Right cardiac atrium (tissue), 5 donors: ENCODE results near the gene GPR137C. TPM values are rescaled to one million over a fixed set of nuclear protein-coding genes. Genes with fewer than 3 reads are reported as not detected.

Source experiments
- ATAC-seq, 2 donors: fragments of 200-7000 bp; cut with Tn5 transposase; one replicate each; pipeline versions ENCODE4 v1.8.0 to v1.9.1; 2020; ENCODE audit warnings: moderate library complexity in 2 of 2, mild to moderate bottlenecking in 1 of 2
- DNase-seq, 3 donors: peaks; one replicate each; pipeline ENCODE4 v3.0.0-alpha.2; 2020
- H3K27ac ChIP-seq: one replicate; pipeline ENCODE4 v1.5.1; 2013; ENCODE audit warnings: mild to moderate bottlenecking, low read length, control low read depth, moderate library complexity
- H3K27me3 ChIP-seq: one replicate; pipeline ENCODE4 v1.6.1; 2013; ENCODE audit not compliant: control insufficient read depth, insufficient read depth
- H3K4me1 ChIP-seq: one replicate; pipeline ENCODE4 v1.6.1; 2013; ENCODE audit warnings: low read length; ENCODE audit not compliant: control insufficient read depth, insufficient read depth
- H3K4me3 ChIP-seq: one replicate; pipeline ENCODE4 v1.5.1; 2013; ENCODE audit warnings: low read length, control low read depth
- H3K9me3 ChIP-seq: one replicate; pipeline ENCODE4 v1.6.1; 2013; ENCODE audit warnings: low read length; ENCODE audit not compliant: control insufficient read depth
- WGBS: extraction: QIAGEN DNeasy Blood & Tissue Kit; methylation state at CpG from one replicate; pipeline ENCODE4 v1.1.7; 2013; 5-methylcytosine and 5-hydroxymethylcytosine counted together
- intact Hi-C, 4 donors: fragments of 100-400 bp; cut with DNase I; formaldehyde crosslinking; loops; one replicate each; pipeline versions ENCODE4 v1.11.0 to v1.14.0; 2022 to 2023
- polyA plus RNA-seq: library from polyadenylated mRNA; stranded (reverse); fragments of 200-250 nt; gene quantifications from one replicate; pipeline ENCODE4 v1.2.3, GENCODE V29; 2013
- total RNA-seq, 4 donors: library from RNA; stranded (reverse); fragmentation: NEBNext Ultra II Directional; extraction: Animal tissue kit (Norgen Biotek cat#: 25700); gene quantifications; one replicate each; pipeline ENCODE4 v1.2.1, GENCODE V29; 2021
- donor health status: healthy with polysubstance abuse.
- donor health status: DM: no; HTN: yes; CAD: no.
- donor health status: DM: no; HTN: no; CAD: no.
- donor health status: DM: no; HTN: yes; CAD: no; lungs with severe emphysema.
- donor health status: DM: yes; HTN: yes; CAD: no.

Gene GPR137C
- total and polyA plus RNA-seq, 5 donors, result 0.56 to 1.4 (median 0.77) TPM

- DNase-seq (no peak), ATAC-seq (no peak)
- Histone ChIP-seq H3K4me3 (no peak overlapping the region), H3K27me3 (no peaks in the 10 kb centered on the region), H3K9me3 (no peaks in the 10 kb centered on the region), H3K4me1 (peaks cover 7% of the 10 kb centered on the region), H3K27ac (no peak overlapping the region)
- WGBS, result 78% methylated on average over 2 of the region's 2 CpGs
- intact Hi-C loops, result no loop called here
Observed at GRCh38 chr14:52683985-52684520, 131.4 kb downstream of the GPR137C start.

GRCh38 chr14:52686176-52686575 lies 133.5 kb downstream of the GPR137C start:
- Histone ChIP-seq H3K27ac (no peak overlapping the region), H3K27me3 (no peaks in the 10 kb centered on the region), H3K4me3 (no peak overlapping the region), H3K9me3 (no peaks in the 10 kb centered on the region), H3K4me1 (peaks cover 7% of the 10 kb centered on the region)
- no peak for ATAC-seq
- 93% methylated on average over 1 of the region's 1 CpG for WGBS
- intact Hi-C loops, result no loop called here
- DNase-seq, result no peak

Other genes with a start within 250 kb of the GPR137C start
- gene PTGER2, start 238.5 kb upstream of the GPR137C start, total RNA-seq, result 1 to 10 TPM in 2 of 4 donors, under 1 TPM in 2; 0.34 to 1.6 (median 1.1) TPM
- 0.32 TPM for gene PTGER2, start 238.5 kb upstream of the GPR137C start, polyA plus RNA-seq
- 1 to 10 TPM; 4.1 to 7.6 (median 6.8) TPM for gene TXNDC16, start 331 bp upstream of the GPR137C start, total RNA-seq
- gene TXNDC16, start 331 bp upstream of the GPR137C start, polyA plus RNA-seq, result 2.6 TPM
- 10 to 100 TPM; 13.6 to 19.1 (median 15.7) TPM for gene ERO1A, start 142.7 kb downstream of the GPR137C start, total RNA-seq
- 7.2 TPM for gene ERO1A, start 142.7 kb downstream of the GPR137C start, polyA plus RNA-seq
- 10 to 100 TPM; 66.9 to 79.2 (median 77.2) TPM for gene PSMC6, start 154.4 kb downstream of the GPR137C start, total RNA-seq
- gene PSMC6, start 154.4 kb downstream of the GPR137C start, polyA plus RNA-seq, result 84.8 TPM
- 10 to 100 TPM; 12.7 to 13.6 (median 12.9) TPM for gene STYX, start 177.3 kb downstream of the GPR137C start, total RNA-seq
- 6.6 TPM for gene STYX, start 177.3 kb downstream of the GPR137C start, polyA plus RNA-seq
- 10 to 100 TPM in 1 of 4 donors, 1 to 10 TPM in 3; 7.4 to 15.2 (median 8.3) TPM for gene GNPNAT1, start 238.8 kb downstream of the GPR137C start, total RNA-seq
- gene GNPNAT1, start 238.8 kb downstream of the GPR137C start, polyA plus RNA-seq, result 5.0 TPM